GM18499 (cell line): ENCODE measurements around the gene SCN1B.

Experiments used
- ATAC-seq: cut with Tn5 transposase; IDR thresholded peaks from one replicate; pipeline ENCODE4 v1.9.1; 2021; ENCODE audit warnings: moderate number of reproducible peaks; ENCODE audit not compliant: insufficient read depth, unreplicated experiment

SCN1B gene

GRCh38 chr19:35089554-35089953, 59.3 kb downstream of the SCN1B start:
- no peak for ATAC-seq
